Upper lobe of left lung (tissue), 4 donors: ENCODE measurements around the gene C11orf65.

ENCODE experiments used
- CTCF ChIP-seq, 6 experiments: fragments of 450-650 bp in 4 of 6; fragments of 200-600 bp in 2 of 6; sonication (generic) in 2 of 6; IDR thresholded peaks; one replicate each; pipeline ENCODE4 v1.5.1; 2016 to 2019; ENCODE audit warnings: antibody characterized with exemption in 6 of 6
- POLR2A ChIP-seq, 4 donors: fragments of 450-650 bp; IDR thresholded peaks; one replicate each; pipeline ENCODE4 v1.5.1; 2016 to 2017; ENCODE audit warnings: antibody characterized with exemption in 4 of 4, mild to moderate bottlenecking in 2 of 4
- POLR2AphosphoS5 ChIP-seq, 2 donors: sonication (generic); formaldehyde crosslinking; IDR thresholded peaks; one replicate each; pipeline ENCODE4 v1.5.1; 2017; ENCODE audit warnings: antibody characterized with exemption in 2 of 2

- TF ChIP-seq CTCF (IDR thresholded peaks at IDR 0.05) = no peak
- no peak for TF ChIP-seq POLR2AphosphoS5 (IDR thresholded peaks at IDR 0.05)
- no peak for TF ChIP-seq POLR2A (IDR thresholded peaks at IDR 0.05)
Measured at GRCh38 chr11:108345767-108346166, 121.6 kb downstream of the C11orf65 start.
